Activated T-helper 17 cell treated with anti-CD3 and anti-CD28 coated beads, Interleukin-2, amount 50 U/mL, for 72 hours (primary cell): Measurements from ENCODE around the gene TLE4. TPM values are rescaled to one million over a fixed set of nuclear protein-coding genes. Genes with fewer than 3 reads are reported as not detected.

Source experiments
- ATAC-seq: fragments of 150-1000 bp; cut with Tn5 transposase; replicated peaks from 2 replicates; pipeline ENCODE4 v1.10.0; 2021; ENCODE audit warnings: mild to moderate bottlenecking, moderate library complexity
- H3K27ac Mint-ChIP-seq: one replicate; pipeline ENCODE4 v1.8.0; 2022; ENCODE audit warnings: mixed read lengths
- H3K27me3 Mint-ChIP-seq: one replicate; pipeline ENCODE4 v1.8.0; 2022; ENCODE audit warnings: mixed read lengths
- H3K36me3 Mint-ChIP-seq: one replicate; pipeline ENCODE4 v1.8.0; 2022; ENCODE audit warnings: low read depth, mild to moderate bottlenecking, mixed read lengths
- H3K4me1 Mint-ChIP-seq: one replicate; pipeline ENCODE4 v1.8.0; 2022; ENCODE audit warnings: mixed read lengths
- H3K4me3 Mint-ChIP-seq: one replicate; pipeline ENCODE4 v1.8.0; 2022; ENCODE audit warnings: mild to moderate bottlenecking, mixed read lengths
- H3K9me3 Mint-ChIP-seq: one replicate; pipeline ENCODE4 v1.8.0; 2022; ENCODE audit warnings: mixed read lengths
- total RNA-seq, 2 donors: library from RNA; stranded (reverse); gene quantifications; one replicate each; pipeline ENCODE4 v1.2.3, GENCODE V29; 2022

The TLE4 gene
- total RNA-seq, 2 donors from 2014 or later, result 17.4 to 19.3 TPM

DNA sequence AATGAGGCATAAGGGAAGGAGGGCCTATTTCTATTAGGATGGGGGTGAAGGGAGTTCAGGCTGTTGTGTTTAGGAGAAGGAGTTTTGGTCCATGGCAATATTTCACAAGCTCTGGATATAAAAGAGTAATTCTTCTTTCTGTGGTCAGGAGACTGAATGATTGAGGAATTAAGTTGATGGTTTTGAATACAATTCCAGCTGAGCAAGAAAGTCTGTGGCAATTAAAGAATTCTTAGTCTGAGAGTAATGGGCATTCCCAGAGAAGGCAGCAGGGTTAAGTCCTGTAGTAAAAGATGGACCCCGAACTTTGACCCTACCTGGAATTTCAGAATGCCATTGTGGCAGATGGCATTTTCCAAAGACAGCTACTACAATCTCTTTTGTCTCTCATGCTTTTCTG, 202.6 kb downstream of the TLE4 start:
- Mint-ChIP-seq H3K9me3 (no peaks in the 10 kb centered on the region), H3K4me3 (no peak overlapping the region), H3K36me3 (no peaks in the 10 kb centered on the region), H3K27me3 (peaks cover 9% of the 10 kb centered on the region), H3K27ac (no peak overlapping the region), H3K4me1 (no peaks in the 10 kb centered on the region)
- no peak for ATAC-seq
